D721Med (cell line): Measurements from ENCODE around the gene MRPS34.

Source experiments
- DNase-seq: peaks from one replicate; pipeline ENCODE4 v3.0.0; 2011; ENCODE audit warnings: low spot score; ENCODE audit not compliant: insufficient read length
- FAIRE-seq: peaks from 2 replicates; lab custom pipeline; 2011; peaks lifted over from hg19 to GRCh38; lab: Jason Lieb, UNC
- TF ChIP-seq, protein P1 (sequence below): IDR thresholded peaks from 2 replicates; pipeline ENCODE4 v1.5.1; 2012; ENCODE audit warnings: mild to moderate bottlenecking, control low read depth; ENCODE audit not compliant: insufficient read depth; ENCODE audit errors: missing control alignments

Gene MRPS34

DNA sequence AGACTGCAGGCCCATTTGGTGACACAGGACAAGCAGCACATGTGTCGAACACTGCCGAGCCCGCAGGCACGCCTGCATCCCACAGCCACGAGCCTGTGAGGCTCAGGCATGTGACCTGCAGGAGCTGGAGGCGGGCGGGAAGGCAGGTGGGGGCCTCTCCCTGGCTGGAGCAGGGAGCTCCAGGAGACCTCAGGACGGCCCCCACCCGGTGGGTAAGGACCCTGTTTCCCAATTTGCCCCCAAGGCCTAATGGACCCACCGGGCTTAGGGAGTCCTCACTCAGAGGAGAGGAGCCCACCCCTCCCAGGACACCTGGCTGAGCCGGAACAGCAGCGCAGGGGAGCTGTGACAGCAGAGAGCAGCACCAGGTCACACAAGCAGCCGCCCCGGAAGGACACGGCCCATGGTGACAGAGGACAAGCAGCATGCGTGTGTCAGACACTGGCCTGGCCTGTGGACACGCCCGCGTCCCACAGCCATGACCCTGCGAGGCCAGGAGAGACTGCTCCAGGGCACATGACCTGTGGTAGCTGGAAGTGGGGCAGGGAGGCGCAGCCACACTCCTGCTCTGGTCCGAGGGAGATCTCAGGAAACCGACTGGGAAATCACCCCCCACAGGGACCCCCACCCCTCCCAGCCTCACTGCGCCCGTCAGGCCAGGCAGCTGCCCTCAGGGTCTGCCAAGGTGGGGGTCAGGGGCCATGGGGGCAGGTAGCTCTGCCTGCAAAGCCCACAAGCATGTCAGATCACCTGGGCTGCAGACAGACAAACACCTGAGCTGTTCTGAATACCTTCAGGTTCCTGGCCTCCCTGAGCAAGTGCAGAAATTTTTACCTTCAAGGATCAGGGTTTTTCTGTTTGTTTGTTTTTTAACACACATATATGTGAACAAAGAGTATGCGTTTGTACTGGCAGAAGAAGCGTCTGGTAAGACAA is 7.1 kb upstream of the MRPS34 start:
- TF ChIP-seq, protein P1, sequence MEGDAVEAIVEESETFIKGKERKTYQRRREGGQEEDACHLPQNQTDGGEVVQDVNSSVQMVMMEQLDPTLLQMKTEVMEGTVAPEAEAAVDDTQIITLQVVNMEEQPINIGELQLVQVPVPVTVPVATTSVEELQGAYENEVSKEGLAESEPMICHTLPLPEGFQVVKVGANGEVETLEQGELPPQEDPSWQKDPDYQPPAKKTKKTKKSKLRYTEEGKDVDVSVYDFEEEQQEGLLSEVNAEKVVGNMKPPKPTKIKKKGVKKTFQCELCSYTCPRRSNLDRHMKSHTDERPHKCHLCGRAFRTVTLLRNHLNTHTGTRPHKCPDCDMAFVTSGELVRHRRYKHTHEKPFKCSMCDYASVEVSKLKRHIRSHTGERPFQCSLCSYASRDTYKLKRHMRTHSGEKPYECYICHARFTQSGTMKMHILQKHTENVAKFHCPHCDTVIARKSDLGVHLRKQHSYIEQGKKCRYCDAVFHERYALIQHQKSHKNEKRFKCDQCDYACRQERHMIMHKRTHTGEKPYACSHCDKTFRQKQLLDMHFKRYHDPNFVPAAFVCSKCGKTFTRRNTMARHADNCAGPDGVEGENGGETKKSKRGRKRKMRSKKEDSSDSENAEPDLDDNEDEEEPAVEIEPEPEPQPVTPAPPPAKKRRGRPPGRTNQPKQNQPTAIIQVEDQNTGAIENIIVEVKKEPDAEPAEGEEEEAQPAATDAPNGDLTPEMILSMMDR, result no peak
- DNase-seq (no peak), FAIRE-seq (no peak)

- TF ChIP-seq, protein P1, result no peak
- no peak for FAIRE-seq
Observed at GRCh38 chr16:1779234-1779701, 6.3 kb upstream of the MRPS34 start.

DNA sequence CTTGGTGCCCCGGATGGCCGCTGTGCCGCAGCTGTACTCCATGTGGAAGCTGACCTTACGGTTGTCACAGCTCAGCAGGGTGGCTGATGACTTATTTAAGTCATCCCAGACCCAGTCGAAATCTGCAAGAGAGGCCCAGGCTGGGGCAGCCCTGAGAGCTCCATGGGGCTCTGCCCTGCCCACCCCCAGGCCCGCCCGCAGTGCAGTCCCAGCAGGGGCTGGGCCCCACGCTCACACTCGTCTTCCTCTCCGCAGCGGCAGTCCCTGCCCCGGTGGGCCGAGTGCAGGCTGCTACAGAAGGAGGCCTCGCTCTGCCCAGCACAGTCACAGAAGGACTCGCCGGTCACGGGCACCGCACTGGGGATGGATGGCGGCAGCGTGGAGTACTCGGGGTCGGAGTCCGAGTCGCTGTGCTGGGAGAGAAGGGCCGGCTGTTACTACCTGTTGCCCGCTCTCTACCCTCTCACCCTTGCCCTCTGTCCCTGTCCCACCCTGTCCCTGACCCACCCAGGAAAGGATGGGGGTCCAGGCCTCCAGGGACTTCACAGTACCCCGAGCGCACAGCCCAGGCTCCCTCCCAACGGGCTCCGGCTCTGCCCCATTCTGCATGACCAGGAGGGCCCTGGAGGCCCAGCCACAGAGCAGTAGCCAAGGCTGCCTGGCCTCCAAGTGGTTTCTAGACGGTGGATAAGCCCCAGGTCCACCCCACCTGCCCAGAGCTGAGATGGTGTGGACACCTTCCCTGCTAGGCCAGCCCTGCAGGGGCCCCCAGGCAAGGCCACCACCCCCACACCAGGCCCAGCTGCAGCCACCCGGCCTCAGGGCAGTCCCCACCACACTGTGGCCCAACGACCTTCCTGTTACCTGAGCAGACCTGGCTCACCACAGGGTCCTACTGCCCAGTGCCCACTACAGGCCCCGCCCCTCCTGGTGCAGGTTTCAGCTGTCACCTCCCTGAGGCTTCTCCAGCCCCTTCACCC is 5.6 kb upstream of the MRPS34 start:
- no peak for FAIRE-seq
- DNase-seq, result no peak
- TF ChIP-seq, protein P1, result no peak

More at GRCh38 chr16:1779234-1779701, 6.3 kb upstream of the MRPS34 start:
- no peak for DNase-seq

- TF ChIP-seq, protein P1, result no peak
- no peak for FAIRE-seq
- no peak for DNase-seq
Observed at GRCh38 chr16:1777375-1778199, 4.7 kb upstream of the MRPS34 start.

DNA sequence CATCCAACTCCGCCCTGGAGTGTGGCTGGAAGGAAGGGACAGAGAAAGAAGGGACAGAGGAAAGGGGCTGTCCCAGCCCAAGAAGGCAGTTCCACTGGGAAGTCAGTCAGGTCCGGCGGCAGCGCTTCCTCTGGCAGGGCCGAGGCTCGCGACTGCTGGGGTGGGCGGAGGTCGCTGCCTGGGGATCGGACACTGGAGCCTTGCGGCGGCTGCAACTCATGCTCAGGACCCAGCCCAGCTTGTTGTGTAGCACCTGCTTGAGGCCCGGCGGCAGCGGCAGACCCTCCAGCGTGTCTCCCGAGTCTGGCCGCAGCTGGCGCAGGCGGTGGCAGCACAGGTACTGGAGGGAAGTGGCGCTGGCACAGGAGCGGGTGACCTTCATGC is 4.0 kb upstream of the MRPS34 start:
- FAIRE-seq (no peak), DNase-seq (no peak)
- TF ChIP-seq, protein P1, result no peak

GRCh38 chr16:1776672-1776955 is 3.7 kb upstream of the MRPS34 start:
- no peak for DNase-seq
- TF ChIP-seq, protein P1, result no peak
- no peak for FAIRE-seq
